COR-L47 (cell line): ENCODE data around the gene FNTB.
"Not testable (repeated sequence)": the region's sequence is repeated elsewhere in the genome, so short reads cannot be mapped to it uniquely, and the experiment has no call there.

Experiments used
- DNase-seq: peaks from one replicate; lab custom pipeline; 2025; lab: John Stamatoyannopoulos, UW

The FNTB gene

DNA sequence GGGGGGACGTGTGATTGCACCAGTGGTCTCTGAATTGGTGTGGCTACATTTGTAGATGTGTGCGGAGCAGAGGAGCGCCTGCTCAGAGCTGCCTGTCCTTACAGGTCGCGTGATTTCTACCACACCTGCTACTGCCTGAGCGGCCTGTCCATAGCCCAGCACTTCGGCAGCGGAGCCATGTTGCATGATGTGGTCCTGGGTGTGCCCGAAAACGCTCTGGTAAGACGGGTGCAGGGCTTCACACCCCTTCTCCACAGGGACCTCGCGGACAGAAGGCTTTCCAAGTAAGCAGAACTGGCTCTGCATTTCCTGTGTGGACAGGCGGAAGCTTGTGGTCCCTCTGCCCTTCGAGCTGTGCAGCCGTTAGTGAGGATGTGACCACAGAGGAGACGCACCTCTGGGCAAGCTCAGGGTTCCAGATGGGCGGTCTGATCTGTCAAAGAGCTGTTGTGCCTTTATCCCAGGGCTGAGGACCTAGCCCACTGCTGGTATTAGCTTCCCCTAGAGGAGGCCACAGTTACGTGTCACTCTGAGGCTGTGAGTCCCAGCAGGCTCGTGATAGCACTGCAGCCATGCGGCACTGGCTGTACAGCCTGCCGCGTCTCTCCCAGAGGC is 67.9 kb downstream of the FNTB start:
- no peak for DNase-seq

- DNase-seq, result no peak
These were observed 71.0 kb downstream of the FNTB start for GRCh38 chr14:65057695-65058094.

- no peak for DNase-seq
These were observed 75.7 kb downstream of the FNTB start for GRCh38 chr14:65062096-65063075.

DNA sequence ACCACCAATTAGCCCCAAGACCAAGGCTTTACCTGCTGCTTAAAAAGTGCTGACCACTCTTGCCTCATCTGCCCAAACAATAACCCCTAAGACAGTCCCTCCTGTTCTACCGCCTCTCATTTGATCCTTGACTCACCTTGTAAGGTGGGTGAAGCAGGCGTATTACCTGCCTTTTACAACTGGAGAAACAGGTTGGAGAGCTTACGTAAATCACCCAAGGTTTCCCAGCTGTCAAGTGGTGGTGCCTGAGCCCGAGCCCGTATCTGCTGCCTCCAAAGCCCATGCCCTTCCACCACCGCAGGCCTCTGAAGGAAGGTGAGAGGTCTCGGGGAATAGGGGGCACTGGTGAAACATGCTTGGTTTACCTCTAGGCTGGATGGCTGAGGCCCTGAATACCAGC is 79.0 kb downstream of the FNTB start:
- no peak for DNase-seq

DNA sequence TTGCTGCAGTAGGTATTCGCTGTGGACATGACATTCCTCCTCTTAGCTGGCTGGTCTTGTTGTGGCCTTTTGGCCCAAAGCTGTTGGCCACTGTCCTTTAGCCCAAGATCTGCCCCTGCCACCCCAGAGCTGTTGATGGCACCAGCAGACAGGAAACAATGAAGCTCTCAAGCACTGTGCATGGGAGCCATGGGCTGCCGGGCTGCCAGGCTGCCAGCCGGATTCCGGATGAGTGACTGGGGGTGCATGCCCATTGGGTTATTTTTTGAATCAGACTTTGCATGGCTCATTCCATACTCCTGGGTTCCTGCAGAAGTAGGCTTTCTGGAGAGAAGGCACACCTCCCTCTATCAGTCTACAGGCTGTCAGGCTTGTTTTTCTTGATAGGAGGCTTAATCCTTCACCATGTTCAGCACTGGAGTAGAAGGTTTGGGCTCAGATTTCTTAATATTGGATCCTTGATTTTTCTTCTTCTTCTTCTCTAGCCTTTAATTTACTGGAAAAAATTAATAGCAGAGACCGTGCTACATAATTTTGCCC is 83.2 kb downstream of the FNTB start:
- DNase-seq, result no peak

DNA sequence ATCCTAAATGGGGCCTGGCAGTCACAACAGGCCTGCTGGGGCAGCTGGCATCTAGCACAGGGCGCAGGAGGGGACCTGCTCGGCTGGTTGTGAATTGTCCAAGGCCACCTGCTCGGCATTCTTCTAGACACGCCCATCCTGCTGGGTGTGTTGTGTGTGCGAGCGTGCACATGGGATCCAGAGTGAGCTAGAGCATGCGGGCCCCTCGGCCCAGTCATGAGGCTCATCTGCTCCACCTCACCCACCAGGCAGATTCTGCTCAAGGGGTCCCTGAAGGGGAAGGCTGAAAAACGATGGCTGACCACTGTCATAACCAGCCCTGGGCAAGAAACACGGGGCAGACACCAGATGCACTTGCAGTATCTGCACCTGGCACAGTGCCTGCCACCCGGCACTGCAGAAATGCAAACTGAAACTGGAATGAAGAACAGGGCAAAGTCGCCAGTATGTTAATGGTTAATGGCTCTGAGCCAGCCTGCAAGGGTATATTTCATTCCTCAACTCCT is 83.8 kb downstream of the FNTB start:
- peak; percentile 95 for DNase-seq

DNA sequence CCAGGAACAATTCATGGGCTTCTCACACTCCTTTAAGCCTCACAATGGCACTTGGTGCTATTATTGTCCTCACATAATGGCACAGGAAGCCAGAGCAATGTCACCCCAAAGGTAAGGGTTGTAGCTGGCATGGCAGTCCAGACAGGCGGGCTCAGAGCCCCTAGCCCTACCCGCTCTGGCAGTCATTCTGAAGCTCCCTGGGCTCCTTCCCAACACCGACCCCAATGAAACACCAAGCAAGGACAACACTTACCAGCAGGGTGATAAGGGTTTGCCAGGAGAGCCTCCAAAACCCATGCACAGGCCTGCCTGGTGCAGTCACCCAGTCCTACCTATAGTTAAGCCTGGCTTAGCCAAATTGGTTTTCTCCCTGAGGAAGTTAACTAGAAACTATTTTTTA is 84.8 kb downstream of the FNTB start:
- no peak for DNase-seq

GRCh38 chr14:65072256-65072655 is 85.6 kb downstream of the FNTB start:
- DNase-seq, result no peak

- no peak for DNase-seq
These were observed 86.2 kb downstream of the FNTB start for GRCh38 chr14:65072937-65073336.

GRCh38 chr14:65073605-65074201 is 87.0 kb downstream of the FNTB start:
- no peak for DNase-seq

- DNase-seq, result no peak
These were observed 87.9 kb downstream of the FNTB start for GRCh38 chr14:65074449-65075150.

- DNase-seq, result no peak
These were observed 89.1 kb downstream of the FNTB start for GRCh38 chr14:65075628-65076325.

GRCh38 chr14:65077318-65077717 is 90.6 kb downstream of the FNTB start:
- DNase-seq, result no peak

DNA sequence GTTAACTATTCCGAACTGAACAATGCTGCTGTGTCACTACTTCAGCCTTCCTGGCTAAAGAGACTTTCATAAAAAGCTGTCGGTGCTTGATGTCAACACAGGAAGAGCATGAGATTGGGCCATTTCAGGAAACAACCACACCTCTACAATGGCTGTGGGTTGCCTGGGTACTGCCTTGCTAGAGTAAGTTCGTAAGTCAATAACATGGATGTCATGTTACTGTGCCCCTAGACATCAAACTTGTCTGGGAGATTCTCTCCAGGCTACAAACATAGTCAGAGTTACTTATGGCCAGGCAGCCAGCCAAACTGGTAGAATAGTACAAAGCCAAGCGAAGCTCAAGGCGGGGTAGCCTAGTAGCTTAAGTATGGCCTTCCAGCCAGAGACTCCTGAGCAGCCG is 92.5 kb downstream of the FNTB start:
- DNase-seq, result no peak

- no peak for DNase-seq
These were observed 93.1 kb downstream of the FNTB start for GRCh38 chr14:65079768-65080167.

DNA sequence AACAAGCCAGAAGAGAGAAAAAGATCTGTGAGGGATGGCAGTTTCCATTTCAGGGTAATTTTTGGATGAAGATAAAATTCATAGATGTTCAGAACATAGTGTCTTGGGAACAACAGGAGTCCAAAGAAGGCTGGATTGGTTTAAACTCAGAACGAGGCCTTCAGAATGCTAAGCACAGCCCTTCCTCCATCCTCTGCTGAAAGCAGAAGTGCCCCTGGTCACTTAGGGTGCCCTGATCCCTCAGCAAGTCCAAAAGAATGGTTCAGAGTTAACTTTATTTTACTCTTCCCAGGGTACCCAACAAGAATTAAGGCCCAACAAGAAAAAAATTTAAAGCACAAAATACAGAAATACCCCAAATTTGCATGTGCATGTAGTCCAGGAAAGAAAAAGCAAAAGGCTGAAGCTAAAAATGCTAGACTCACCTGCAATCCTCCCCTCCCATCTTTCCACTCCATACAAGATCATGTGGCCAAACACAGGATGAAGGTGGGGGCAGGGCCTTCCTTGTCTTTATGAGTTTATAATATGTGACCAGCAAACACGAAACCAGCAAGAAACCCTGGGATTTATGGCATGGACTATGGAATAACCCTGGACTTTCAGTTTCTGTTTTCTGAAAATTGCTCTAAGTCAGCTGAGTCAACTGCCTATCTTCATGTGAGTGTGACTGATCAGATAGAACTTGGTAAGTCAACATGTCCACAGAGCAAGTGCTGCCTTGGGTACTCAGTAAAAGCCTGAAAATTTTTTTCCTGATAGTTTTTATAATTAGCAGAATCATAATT is 94.5 kb downstream of the FNTB start:
- DNase-seq, result no peak

DNA sequence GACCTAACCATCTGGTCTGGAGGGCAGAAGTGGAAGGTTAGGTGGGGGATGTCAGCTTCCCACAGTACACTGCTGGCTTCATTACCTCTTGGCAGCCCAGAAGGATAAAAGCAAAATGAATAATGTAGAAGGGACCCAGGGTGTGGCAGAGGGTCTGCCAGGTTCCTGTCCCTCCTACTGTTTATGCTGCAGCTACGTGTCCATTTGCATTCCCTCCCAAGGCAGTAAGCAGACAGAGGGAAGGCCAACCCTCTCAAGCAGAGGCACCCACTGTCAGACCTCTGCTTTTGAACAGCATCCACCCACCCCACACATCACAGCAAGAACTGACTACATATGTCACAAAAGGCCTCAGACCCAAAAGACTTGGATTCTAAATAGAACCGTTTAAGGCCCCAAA is 96.2 kb downstream of the FNTB start:
- no peak for DNase-seq

DNA sequence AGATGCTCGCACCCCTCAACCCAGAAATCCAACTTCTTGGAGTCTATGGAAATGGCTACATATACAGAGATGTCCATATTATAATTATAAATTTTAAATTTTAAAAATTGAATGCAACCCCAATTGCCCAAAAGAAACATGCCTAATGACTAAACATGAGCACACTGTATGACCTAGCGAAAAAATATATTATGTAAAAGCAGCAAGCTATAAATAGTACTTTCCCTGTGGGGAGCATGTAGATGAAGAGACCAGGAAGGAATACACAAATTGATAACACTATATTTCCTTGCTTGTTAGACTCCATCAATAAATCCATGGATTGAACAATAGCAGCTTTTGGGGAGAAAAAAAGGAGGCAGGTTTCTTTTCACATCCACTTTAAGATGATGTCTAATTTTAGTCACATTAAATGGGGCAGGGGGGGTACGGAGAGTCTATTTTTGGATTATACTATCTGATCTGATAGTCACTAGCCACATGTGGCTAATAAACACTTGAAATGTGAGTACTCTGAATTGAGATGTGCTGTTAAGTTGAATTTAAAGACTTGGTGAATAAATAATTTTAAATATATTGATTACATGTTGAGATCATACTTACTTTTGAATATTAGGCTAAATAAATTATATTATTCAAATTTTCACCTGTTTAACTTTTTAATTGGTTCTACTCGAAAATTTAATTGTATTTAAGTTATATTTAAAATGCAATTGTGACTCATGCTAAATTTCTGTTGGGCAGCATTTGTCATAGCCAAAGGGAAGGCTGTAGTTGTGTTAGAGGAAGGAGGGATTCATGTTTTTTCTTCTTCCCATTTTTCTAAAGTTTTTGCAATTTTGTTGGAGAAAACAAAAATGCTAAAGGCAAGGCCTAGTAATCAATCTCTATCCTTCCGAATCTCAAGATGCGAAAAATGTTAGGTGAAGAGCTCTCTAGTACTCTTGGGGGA is 98.1 kb downstream of the FNTB start:
- no peak for DNase-seq

DNA sequence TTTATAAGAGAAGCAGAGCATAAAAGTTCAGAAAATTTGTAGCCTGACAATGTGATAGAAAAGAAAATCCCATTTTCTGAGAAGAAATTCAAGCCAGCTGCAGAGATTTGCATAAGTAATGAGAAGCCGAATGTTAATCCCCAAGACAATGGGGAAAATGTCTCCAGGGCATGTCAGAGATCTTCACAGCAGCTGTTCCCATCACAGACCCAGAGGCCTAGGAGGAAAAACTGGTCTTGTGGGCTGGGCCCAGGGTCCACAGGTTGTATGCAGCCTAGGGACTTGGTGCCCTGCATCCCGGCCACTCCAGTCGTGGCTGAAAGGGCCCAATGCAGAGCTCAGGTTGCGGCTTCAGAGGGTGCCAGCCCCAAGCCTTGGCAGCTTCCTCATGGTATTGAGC is 100.0 kb downstream of the FNTB start:
- not testable (repeated sequence) for DNase-seq
